Transverse colon (tissue), 4 donors: Measurements from ENCODE around the gene LYSET. TPM values are rescaled to one million over a fixed set of nuclear protein-coding genes. Genes with fewer than 3 reads are reported as not detected.

Source experiments
- DNase-seq: peaks from one replicate; pipeline ENCODE4 v3.0.0-alpha.2; 2019
- H3K27ac ChIP-seq, 4 donors: fragments of 200-600 bp; sonication (generic); 2 replicates each; pipeline ENCODE4 v1.5.1; 2016 to 2018; ENCODE audit warnings: inconsistent platforms in 4 of 4
- H3K27me3 ChIP-seq: fragments of 200-600 bp; sonication (generic); 2 replicates; pipeline ENCODE4 v1.5.1; 2017; ENCODE audit warnings: inconsistent platforms
- H3K36me3 ChIP-seq, 4 donors: fragments of 200-600 bp; sonication (generic); 2 replicates each; pipeline ENCODE4 v1.5.1; 2017 to 2019; ENCODE audit warnings: inconsistent platforms in 4 of 4
- H3K4me1 ChIP-seq, 4 donors: fragments of 200-600 bp; sonication (generic); 2 replicates each; pipeline ENCODE4 v1.5.1; 2017 to 2020; ENCODE audit warnings: inconsistent platforms in 4 of 4
- H3K4me3 ChIP-seq, 4 donors: fragments of 200-600 bp; sonication (generic); 1 replicate in 1 of 4; 2 replicates in 3 of 4; pipeline versions ENCODE4 v1.5.1 to v1.6.1; 2017 to 2019; ENCODE audit warnings: inconsistent platforms in 4 of 4
- H3K9me3 ChIP-seq, 2 donors: fragments of 200-600 bp; sonication (generic); 2 replicates each; pipeline ENCODE4 v1.5.1; 2017 to 2019; ENCODE audit warnings: inconsistent platforms in 2 of 2
- CTCF ChIP-seq, 5 experiments: fragments of 200-600 bp in 3 of 5; fragments of 450-650 bp in 2 of 5; sonication (generic) in 3 of 5; IDR thresholded peaks; 1 replicate in 2 of 5; 2 replicates in 3 of 5; pipeline ENCODE4 v1.5.1; 2016 to 2017; ENCODE audit warnings: antibody characterized with exemption in 5 of 5, inconsistent platforms in 3 of 5, mild to moderate bottlenecking in 2 of 5, moderate library complexity in 1 of 5
- EP300 ChIP-seq: sonication (generic); formaldehyde crosslinking; IDR thresholded peaks from one replicate; pipeline ENCODE4 v1.6.1; 2017; ENCODE audit warnings: antibody characterized with exemption, low read depth
- POLR2A ChIP-seq: fragments of 450-650 bp; IDR thresholded peaks from one replicate; pipeline ENCODE4 v1.6.1; 2016; ENCODE audit warnings: antibody characterized with exemption, mild to moderate bottlenecking, moderate library complexity
- POLR2AphosphoS5 ChIP-seq, 3 donors: sonication (generic); formaldehyde crosslinking; IDR thresholded peaks; one replicate each; pipeline ENCODE4 v1.6.1; 2016; ENCODE audit warnings: antibody characterized with exemption in 3 of 3
- WGBS, 2 donors: methylation state at CpG; one replicate each; pipeline ENCODE4 v1.1.5; 2018; ENCODE audit warnings: low coverage in 1 of 2; 5-methylcytosine and 5-hydroxymethylcytosine counted together
- in situ Hi-C, 4 donors: fragments of 200-750 bp; cut with MboI; loops; one replicate each; pipeline versions ENCODE4 v1.15.0 to v1.15.1; 2017; ENCODE audit warnings: low sequenced_read_pairs in 3 of 4, low pct_ligation_motif_present in 1 of 4, low pct_unique_long_range_greater_than_20kb in 1 of 4
- intact Hi-C: fragments of 100-400 bp; cut with DNase I; formaldehyde crosslinking; loops from one replicate; pipeline ENCODE4 v1.15.1; 2023; ENCODE audit warnings: low total_unique reads
- total RNA-seq, 4 donors: library from RNA; depleted of rRNA; stranded (reverse); fragments of >200 nt; gene quantifications; one replicate each; pipeline ENCODE4 v1.1.0, GENCODE V29; 2016

LYSET gene
- total RNA-seq, 4 donors from 2014 or later = 3.7 to 21.7 (median 9.1) TPM; not detected in 1

- no peaks in the 10 kb centered on the region for H3K4me1 ChIP-seq
- no peaks in the 10 kb centered on the region for H3K9me3 ChIP-seq
- no peak overlapping the region for H3K27ac ChIP-seq
- H3K4me3 ChIP-seq = no peak overlapping the region
- peaks cover 0 to 70% (median 22%) of the 10 kb centered on the region in 4 donors for H3K36me3 ChIP-seq
- in situ Hi-C loops = no loop called here
- H3K27me3 ChIP-seq = no peaks in the 10 kb centered on the region
- no peak for DNase-seq
- intact Hi-C loops = no loop called here
- TF ChIP-seq POLR2AphosphoS5 (IDR thresholded peaks at IDR 0.05) = no peak
- no peak for TF ChIP-seq POLR2A
Observed at GRCh38 chr14:93220509-93220908, 35.4 kb downstream of the LYSET start.

- Histone ChIP-seq H3K4me1 (no peaks in the 10 kb centered on the region), H3K27me3 (no peaks in the 10 kb centered on the region), H3K36me3 (peaks cover 0 to 73% (median 22%) of the 10 kb centered on the region in 4 donors), H3K27ac (no peak overlapping the region), H3K9me3 (no peaks in the 10 kb centered on the region), H3K4me3 (no peak overlapping the region)
- TF ChIP-seq EP300 (no peak), CTCF (IDR thresholded peaks at IDR 0.05) (no peak), POLR2A (no peak), POLR2AphosphoS5 (IDR thresholded peaks at IDR 0.05) (no peak)
- DNase-seq = no peak
- intact Hi-C loops (no loop called here), in situ Hi-C loops (no loop called here)
- 96% methylated on average over 24 of the region's 27 CpGs; no CpG with 5 or more reads in 1 of the 2 donors for whole genome bisulfite sequencing, 2 donors
Observed at GRCh38 chr14:93223565-93223964, 38.4 kb downstream of the LYSET start.

GRCh38 chr14:93228550-93228949 lies 43.4 kb downstream of the LYSET start:
- Histone ChIP-seq H3K36me3 (peaks cover 0 to 33% (median 13%) of the 10 kb centered on the region in 4 donors), H3K4me1 (peaks cover 0 to 9% (median 6%) of the 10 kb centered on the region in 4 donors), H3K27me3 (no peaks in the 10 kb centered on the region), H3K27ac (no peak overlapping the region), H3K9me3 (no peaks in the 10 kb centered on the region), H3K4me3 (no peak overlapping the region)
- intact Hi-C loops (no loop called here), in situ Hi-C loops (loop anchor here in 1 of 4 donors (25.0 kb wide), 1 partner anchor 309 kb away; no protein-coding TSS in a partner anchor)
- TF ChIP-seq POLR2AphosphoS5 (IDR thresholded peaks at IDR 0.05) (no peak), EP300 (no peak), POLR2A (no peak), CTCF (IDR thresholded peaks at IDR 0.05) (no peak)
- DNase-seq = no peak
- whole genome bisulfite sequencing, 2 donors = 89 to 91% methylated on average over 5 to 8 of the region's 8 CpGs

- no peak for DNase-seq
- no peak overlapping the region for H3K27ac ChIP-seq
- intact Hi-C loops (no loop called here), in situ Hi-C loops (loop anchor here in 1 of 4 donors (25.0 kb wide), 1 partner anchor 307 kb away; no protein-coding TSS in a partner anchor)
- H3K36me3 ChIP-seq = peaks cover 0 to 22% (median 11%) of the 10 kb centered on the region in 4 donors
- TF ChIP-seq POLR2A = no peak
- TF ChIP-seq CTCF (IDR thresholded peaks at IDR 0.05) = no peak
- TF ChIP-seq POLR2AphosphoS5 (IDR thresholded peaks at IDR 0.05) = no peak
- TF ChIP-seq EP300 = no peak
- H3K9me3 ChIP-seq = no peaks in the 10 kb centered on the region
- WGBS, 2 donors = 93 to 95% methylated on average over 2 to 16 of the region's 16 CpGs
- no peaks in the 10 kb centered on the region for H3K27me3 ChIP-seq
- peaks cover 0 to 9% (median 6%) of the 10 kb centered on the region in 4 donors for H3K4me1 ChIP-seq
- H3K4me3 ChIP-seq = no peak overlapping the region
Observed at GRCh38 chr14:93230539-93230938, 45.4 kb downstream of the LYSET start.
